Testis (tissue), 3 donors: ENCODE data around the gene APOA4. TPM values are rescaled to one million over a fixed set of nuclear protein-coding genes. Genes with fewer than 3 reads are reported as not detected.
A peak's percentile ranks its signal among the peaks of the same experiment; 100 is the strongest.

Experiments used
- DNase-seq: peaks from one replicate; pipeline ENCODE4 v3.0.0-alpha.2; 2019
- H3K27ac ChIP-seq, 2 donors: fragments of 200-600 bp; sonication (generic); one replicate each; pipeline ENCODE4 v1.5.1; 2019
- H3K27me3 ChIP-seq: fragments of 200-600 bp; sonication (generic); one replicate; pipeline ENCODE4 v1.5.1; 2019
- H3K36me3 ChIP-seq: fragments of 200-600 bp; sonication (generic); one replicate; pipeline ENCODE4 v1.5.1; 2017; ENCODE audit warnings: low read depth; ENCODE audit errors: missing control alignments
- H3K4me1 ChIP-seq: fragments of 200-600 bp; sonication (generic); one replicate; pipeline ENCODE4 v1.5.1; 2019
- H3K4me3 ChIP-seq, 2 donors: fragments of 200-600 bp; sonication (generic); one replicate each; pipeline ENCODE4 v1.5.1; 2017 to 2019
- H3K9me3 ChIP-seq: fragments of 200-600 bp; sonication (generic); one replicate; pipeline ENCODE4 v1.5.1; 2017
- CTCF ChIP-seq, 3 experiments: fragments of 450-650 bp in 2 of 3; fragments of 200-600 bp in 1 of 3; sonication (generic) in 1 of 3; IDR thresholded peaks; one replicate each; pipeline ENCODE4 v1.5.1; 2016 to 2019; ENCODE audit warnings: antibody characterized with exemption in 3 of 3, mild to moderate bottlenecking in 2 of 3, moderate library complexity in 1 of 3
- POLR2A ChIP-seq: fragments of 450-650 bp; IDR thresholded peaks from one replicate; pipeline ENCODE4 v1.6.1; 2017; ENCODE audit warnings: antibody characterized with exemption, mild to moderate bottlenecking, moderate library complexity
- WGBS, 2 donors: methylation state at CpG; one replicate each; pipeline ENCODE4 v1.1.5; 2018; 5-methylcytosine and 5-hydroxymethylcytosine counted together
- intact Hi-C: fragments of 100-400 bp; cut with DNase I; formaldehyde crosslinking; loops from one replicate; pipeline ENCODE4 v1.15.1; 2023; ENCODE audit warnings: low total_unique reads
- polyA plus RNA-seq: library from polyadenylated mRNA; stranded (reverse); fragments of 350-450 nt; fragmentation: Illumina TruSeq; extraction: RNeasy Lipid Tissue Mini Kit (QIAGEN cat#74804); gene quantifications from one replicate; pipeline ENCODE4 v1.2.3, GENCODE V29; 2014; ENCODE audit warnings: low read depth, low replicate concordance; ENCODE audit not compliant: insufficient read depth
- total RNA-seq, 2 donors: library from RNA; depleted of rRNA; stranded (reverse); fragments of >200 nt; gene quantifications; one replicate each; pipeline ENCODE4 v1.2.3, GENCODE V29; 2016

Gene APOA4
- total and polyA plus RNA-seq, 3 donors from 2014 or later, result not detected

GRCh38 chr11:116840224-116840745 lies 17.2 kb upstream of the APOA4 start:
- TF ChIP-seq POLR2A (no peak), CTCF (IDR thresholded peaks at IDR 0.05) (no peak)
- Histone ChIP-seq H3K9me3 (no peaks in the 10 kb centered on the region), H3K27me3 (no peaks in the 10 kb centered on the region), H3K36me3 (no peaks in the 10 kb centered on the region), H3K4me1 (peaks cover 36% of the 10 kb centered on the region), H3K27ac (no peak overlapping the region), H3K4me3 (no peak overlapping the region)
- intact Hi-C loops, result no loop called here
- 50 to 55% methylated on average over 6 of the region's 6 CpGs for WGBS, 2 donors
- DNase-seq, result no peak

GRCh38 chr11:116838321-116839084 lies 15.4 kb upstream of the APOA4 start:
- no peaks in the 10 kb centered on the region for H3K27me3 ChIP-seq
- no peaks in the 10 kb centered on the region for H3K9me3 ChIP-seq
- intact Hi-C loops, result no loop called here
- DNase-seq, result no peak
- WGBS, 2 donors, result 84 to 96% methylated on average over 6 of the region's 6 CpGs
- no peak overlapping the region for H3K27ac ChIP-seq
- no peaks in the 10 kb centered on the region for H3K36me3 ChIP-seq
- peaks cover 41% of the 10 kb centered on the region for H3K4me1 ChIP-seq
- TF ChIP-seq POLR2A (no peak), CTCF (IDR thresholded peaks at IDR 0.05) (no peak)
- H3K4me3 ChIP-seq, result no peak overlapping the region

GRCh38 chr11:116837231-116838091 lies 14.4 kb upstream of the APOA4 start, which contains the start of gene APOA1:
Gene APOA1 (minus strand): TSS chr11:116837622. CDS start chr11:116837387, 235 bp downstream.
- H3K36me3 ChIP-seq, result no peaks in the 10 kb centered on the region
- peak; percentile 85 for DNase-seq
- H3K4me1 ChIP-seq, result peaks cover 41% of the 10 kb centered on the region
- H3K27ac ChIP-seq, result peak within 1 kb of the TSS; percentile 50 to 69
- no peaks in the 10 kb centered on the region for H3K9me3 ChIP-seq
- H3K27me3 ChIP-seq, result no peaks in the 10 kb centered on the region
- peak within 1 kb of the TSS; percentile 12 to 57 for H3K4me3 ChIP-seq
- intact Hi-C loops, result no loop called here
- 53 to 69% methylated on average over 3 to 19 of the region's 19 CpGs for WGBS, 2 donors
- TF ChIP-seq CTCF (IDR thresholded peaks at IDR 0.05), result no peak
- no peak for TF ChIP-seq POLR2A

- Histone ChIP-seq H3K27me3 (no peaks in the 10 kb centered on the region), H3K36me3 (no peaks in the 10 kb centered on the region), H3K9me3 (no peaks in the 10 kb centered on the region), H3K27ac (peak overlapping the region; percentile 50 to 69), H3K4me3 (peak overlapping the region; percentile 12 to 57), H3K4me1 (peaks cover 41% of the 10 kb centered on the region)
- intact Hi-C loops, result no loop called here
- TF ChIP-seq POLR2A, result no peak
- 59 to 69% methylated on average over 7 of the region's 7 CpGs for WGBS, 2 donors
- DNase-seq, result no peak
These were observed 13.5 kb upstream of the APOA4 start for GRCh38 chr11:116836632-116836991.
